G401.6 (cell line): Measurements from ENCODE around the gene SCN10A.

ENCODE experiments used
- FAIRE-seq: peaks from 2 replicates; lab custom pipeline; 2012; peaks lifted over from hg19 to GRCh38; lab: Jason Lieb, UNC

SCN10A gene

GRCh38 chr3:38816026-38816425 lies at the start of gene SCN10A:
TSS of gene SCN10A (minus strand) at chr3:38816217. CDS start at chr3:38794010, 22,207 bp downstream.
- no peak for FAIRE-seq

GRCh38 chr3:38853011-38853410 lies 37.0 kb upstream of the SCN10A start:
- no peak for FAIRE-seq

- FAIRE-seq = no peak
Measured at GRCh38 chr3:38843898-38844297, 27.9 kb upstream of the SCN10A start.

- no peak for FAIRE-seq
Measured at GRCh38 chr3:38842266-38842965, 26.4 kb upstream of the SCN10A start.

- FAIRE-seq = no peak
Measured at GRCh38 chr3:38840987-38841386, 25.0 kb upstream of the SCN10A start.

- FAIRE-seq = no peak
Measured at GRCh38 chr3:38837358-38837757, 21.3 kb upstream of the SCN10A start.

- FAIRE-seq = no peak
Measured at GRCh38 chr3:38836561-38836960, 20.5 kb upstream of the SCN10A start.

- no peak for FAIRE-seq
Measured at GRCh38 chr3:38835939-38836338, 19.9 kb upstream of the SCN10A start.

- FAIRE-seq = no peak
Measured at GRCh38 chr3:38834717-38835116, 18.7 kb upstream of the SCN10A start.

- FAIRE-seq = no peak
Measured at GRCh38 chr3:38834110-38834509, 18.1 kb upstream of the SCN10A start.

GRCh38 chr3:38829404-38829803 lies 13.4 kb upstream of the SCN10A start:
- FAIRE-seq = no peak

GRCh38 chr3:38828681-38829080 lies 12.7 kb upstream of the SCN10A start:
- FAIRE-seq = no peak

- FAIRE-seq = no peak
Measured at GRCh38 chr3:38827791-38828190, 11.8 kb upstream of the SCN10A start.

- no peak for FAIRE-seq
Measured at GRCh38 chr3:38826001-38826400, 10.0 kb upstream of the SCN10A start.

- FAIRE-seq = no peak
Measured at GRCh38 chr3:38824349-38824748, 8.3 kb upstream of the SCN10A start.

- no peak for FAIRE-seq
Measured at GRCh38 chr3:38823722-38824121, 7.7 kb upstream of the SCN10A start.

GRCh38 chr3:38823186-38823585 lies 7.2 kb upstream of the SCN10A start:
- no peak for FAIRE-seq

- FAIRE-seq = no peak
Measured at GRCh38 chr3:38811822-38812221, 4.2 kb downstream of the SCN10A start.

- no peak for FAIRE-seq
Measured at GRCh38 chr3:38805765-38806386, 10.1 kb downstream of the SCN10A start.

- FAIRE-seq = no peak
Measured at GRCh38 chr3:38805004-38805403, 11.0 kb downstream of the SCN10A start.

GRCh38 chr3:38800511-38800910 lies 15.5 kb downstream of the SCN10A start:
- FAIRE-seq = no peak

- no peak for FAIRE-seq
Measured at GRCh38 chr3:38793721-38794120, 22.3 kb downstream of the SCN10A start.

- no peak for FAIRE-seq
Measured at GRCh38 chr3:38792983-38793382, 23.0 kb downstream of the SCN10A start.

- no peak for FAIRE-seq
Measured at GRCh38 chr3:38782148-38782547, 33.9 kb downstream of the SCN10A start.
